ENCODE measurements around the gene ALDH1A1.

The ALDH1A1 gene

GRCh38 chr9:72978744-72979143, 25.9 kb upstream of the ALDH1A1 start:
- Histone ChIP-seq H3K27me3 (replicated peaks; ENCODE audit: control insufficient read depth, insufficient read depth, low read length) (no peaks in the 10 kb centered on the region), H3K36me3 (ENCODE audit: control insufficient read depth, insufficient read depth, low read length) (no peaks in the 10 kb centered on the region), H3K4me3 (replicated peaks; ENCODE audit: low read depth, low read length) (no peak overlapping the region)
- TF ChIP-seq CTCF (IDR thresholded peaks at IDR 0.05; ENCODE audit: insufficient read depth, low read length, poor library complexity, severe bottlenecking) = no peak
- DNase-seq (ENCODE audit: extremely low read depth, insufficient read length) = no peak

DNA sequence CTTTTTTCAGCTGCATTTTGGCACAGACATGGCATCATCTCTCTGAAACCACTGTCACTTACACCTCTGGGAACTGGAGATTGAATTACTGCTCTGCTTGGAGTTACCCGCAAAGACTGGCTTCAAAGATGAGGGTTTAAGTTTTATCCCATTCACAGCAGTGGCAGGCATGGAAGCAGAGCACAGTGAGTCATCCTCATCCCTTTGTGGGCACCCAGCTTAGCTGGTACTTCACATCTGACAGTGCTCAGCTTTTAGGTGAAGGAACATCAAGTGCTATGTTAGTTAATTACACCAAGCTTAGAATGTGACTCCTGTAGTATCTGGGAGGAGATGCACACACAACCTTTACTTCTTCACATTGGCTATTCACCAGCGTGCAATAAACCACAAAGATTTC, 24.8 kb upstream of the ALDH1A1 start:
- no peaks in the 10 kb centered on the region for H3K27me3 ChIP-seq (replicated peaks; ENCODE audit: control insufficient read depth, insufficient read depth, low read length)
- DNase-seq (ENCODE audit: extremely low read depth, insufficient read length) = no peak
- no peak for TF ChIP-seq CTCF (IDR thresholded peaks at IDR 0.05; ENCODE audit: insufficient read depth, low read length, poor library complexity, severe bottlenecking)
- no peaks in the 10 kb centered on the region for H3K36me3 ChIP-seq (ENCODE audit: control insufficient read depth, insufficient read depth, low read length)
- no peak overlapping the region for H3K4me3 ChIP-seq (replicated peaks; ENCODE audit: low read depth, low read length)

GRCh38 chr9:72974501-72974900, 21.6 kb upstream of the ALDH1A1 start:
- Histone ChIP-seq H3K36me3 (ENCODE audit: control insufficient read depth, insufficient read depth, low read length) (no peaks in the 10 kb centered on the region), H3K4me3 (replicated peaks; ENCODE audit: low read depth, low read length) (no peak overlapping the region), H3K27me3 (replicated peaks; ENCODE audit: control insufficient read depth, insufficient read depth, low read length) (no peaks in the 10 kb centered on the region)
- no peak for TF ChIP-seq CTCF (IDR thresholded peaks at IDR 0.05; ENCODE audit: insufficient read depth, low read length, poor library complexity, severe bottlenecking)
- no peak for DNase-seq (ENCODE audit: extremely low read depth, insufficient read length)

DNA sequence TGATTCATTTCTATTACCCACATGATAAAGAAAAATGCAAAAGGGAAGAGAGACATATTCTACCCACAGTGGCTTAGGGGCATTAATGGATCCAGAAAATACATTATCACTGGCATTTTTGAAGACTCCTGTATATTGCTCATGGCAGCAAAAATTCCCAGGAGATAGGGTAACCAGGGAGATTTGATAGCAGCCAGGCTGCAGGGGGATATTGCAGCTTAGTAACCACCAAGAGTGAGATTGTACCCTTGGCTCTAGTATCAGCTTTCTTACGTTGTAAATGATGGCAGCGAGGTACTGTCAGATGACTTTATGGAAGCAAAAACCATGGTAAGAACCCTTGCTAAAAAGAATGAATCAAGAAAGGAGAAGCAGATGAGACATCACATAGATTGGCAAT, 19.8 kb upstream of the ALDH1A1 start:
- no peak for DNase-seq (ENCODE audit: extremely low read depth, insufficient read length)
- no peak for TF ChIP-seq CTCF (IDR thresholded peaks at IDR 0.05; ENCODE audit: insufficient read depth, low read length, poor library complexity, severe bottlenecking)
- Histone ChIP-seq H3K36me3 (ENCODE audit: control insufficient read depth, insufficient read depth, low read length) (no peaks in the 10 kb centered on the region), H3K27me3 (replicated peaks; ENCODE audit: control insufficient read depth, insufficient read depth, low read length) (no peaks in the 10 kb centered on the region), H3K4me3 (replicated peaks; ENCODE audit: low read depth, low read length) (no peak overlapping the region)

- Histone ChIP-seq H3K27me3 (replicated peaks; ENCODE audit: control insufficient read depth, insufficient read depth, low read length) (no peaks in the 10 kb centered on the region), H3K36me3 (ENCODE audit: control insufficient read depth, insufficient read depth, low read length) (no peaks in the 10 kb centered on the region), H3K4me3 (replicated peaks; ENCODE audit: low read depth, low read length) (no peak overlapping the region)
- TF ChIP-seq CTCF (IDR thresholded peaks at IDR 0.05; ENCODE audit: insufficient read depth, low read length, poor library complexity, severe bottlenecking) = no peak
- DNase-seq (ENCODE audit: extremely low read depth, insufficient read length) = no peak
Measured at GRCh38 chr9:72971411-72971810, 18.6 kb upstream of the ALDH1A1 start.

DNA sequence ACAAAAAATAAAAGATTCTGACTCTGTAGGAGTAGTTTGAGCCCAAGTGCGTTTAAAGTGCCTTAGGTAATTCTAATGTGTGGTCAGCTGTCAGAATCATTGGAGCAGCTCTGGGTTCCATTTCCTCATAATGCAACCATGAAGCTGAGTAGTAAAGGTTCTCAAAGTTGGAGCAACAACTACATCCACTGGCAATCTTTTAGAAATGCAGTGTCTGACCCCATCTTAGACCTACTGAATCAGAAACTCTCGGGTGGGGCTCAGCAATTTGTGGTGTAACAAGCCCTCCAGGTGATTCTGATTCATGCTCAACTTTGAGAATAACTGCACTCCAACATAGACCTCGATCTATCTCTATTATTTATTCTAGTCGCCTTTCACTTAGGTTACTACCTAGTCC, 7.6 kb upstream of the ALDH1A1 start:
- H3K36me3 ChIP-seq (ENCODE audit: control insufficient read depth, insufficient read depth, low read length) = no peaks in the 10 kb centered on the region
- H3K27me3 ChIP-seq (replicated peaks; ENCODE audit: control insufficient read depth, insufficient read depth, low read length) = no peaks in the 10 kb centered on the region
- DNase-seq (ENCODE audit: extremely low read depth, insufficient read length) = no peak
- TF ChIP-seq CTCF (IDR thresholded peaks at IDR 0.05; ENCODE audit: insufficient read depth, low read length, poor library complexity, severe bottlenecking) = no peak
- no peak overlapping the region for H3K4me3 ChIP-seq (replicated peaks; ENCODE audit: low read depth, low read length)
